Lower leg skin (tissue), 4 donors: ENCODE data around the gene PKM. TPM values are rescaled to one million over a fixed set of nuclear protein-coding genes. Genes with fewer than 3 reads are reported as not detected.

Experiments used
- DNase-seq, 2 donors: peaks; one replicate each; pipeline ENCODE4 v3.0.0-alpha.2; 2019; ENCODE audit warnings: low spot score in 2 of 2
- H3K4me3 ChIP-seq: fragments of 200-600 bp; sonication (generic); 2 replicates; pipeline ENCODE4 v1.5.1; 2017; ENCODE audit warnings: mild to moderate bottlenecking, low read depth; ENCODE audit not compliant: poor library complexity, severe bottlenecking
- POLR2A ChIP-seq, 2 donors: fragments of 450-650 bp; IDR thresholded peaks; one replicate each; pipeline ENCODE4 v1.6.1; 2016 to 2017; ENCODE audit warnings: antibody characterized with exemption in 2 of 2, mild to moderate bottlenecking in 1 of 2, moderate library complexity in 1 of 2
- WGBS, 2 donors: methylation state at CpG; one replicate each; pipeline ENCODE4 v1.1.5; 2018; 5-methylcytosine and 5-hydroxymethylcytosine counted together
- intact Hi-C: fragments of 100-400 bp; cut with DNase I; formaldehyde crosslinking; loops from one replicate; pipeline ENCODE4 v1.15.0; 2023; ENCODE audit warnings: low total_unique reads
- total RNA-seq, 4 donors: library from RNA; depleted of rRNA; stranded (reverse); fragments of >200 nt; gene quantifications; one replicate each; pipeline ENCODE4 v1.1.0, GENCODE V29; 2016
- TF ChIP-seq, protein P1 (sequence below), 3 donors: fragments of 450-650 bp; IDR thresholded peaks; one replicate each; pipeline ENCODE4 v1.5.1; 2016; ENCODE audit warnings: antibody characterized with exemption in 3 of 3, mild to moderate bottlenecking in 3 of 3, moderate library complexity in 2 of 3

The PKM gene
- total RNA-seq, 4 donors from 2014 or later = 266 to 433 (median 367) TPM

DNA sequence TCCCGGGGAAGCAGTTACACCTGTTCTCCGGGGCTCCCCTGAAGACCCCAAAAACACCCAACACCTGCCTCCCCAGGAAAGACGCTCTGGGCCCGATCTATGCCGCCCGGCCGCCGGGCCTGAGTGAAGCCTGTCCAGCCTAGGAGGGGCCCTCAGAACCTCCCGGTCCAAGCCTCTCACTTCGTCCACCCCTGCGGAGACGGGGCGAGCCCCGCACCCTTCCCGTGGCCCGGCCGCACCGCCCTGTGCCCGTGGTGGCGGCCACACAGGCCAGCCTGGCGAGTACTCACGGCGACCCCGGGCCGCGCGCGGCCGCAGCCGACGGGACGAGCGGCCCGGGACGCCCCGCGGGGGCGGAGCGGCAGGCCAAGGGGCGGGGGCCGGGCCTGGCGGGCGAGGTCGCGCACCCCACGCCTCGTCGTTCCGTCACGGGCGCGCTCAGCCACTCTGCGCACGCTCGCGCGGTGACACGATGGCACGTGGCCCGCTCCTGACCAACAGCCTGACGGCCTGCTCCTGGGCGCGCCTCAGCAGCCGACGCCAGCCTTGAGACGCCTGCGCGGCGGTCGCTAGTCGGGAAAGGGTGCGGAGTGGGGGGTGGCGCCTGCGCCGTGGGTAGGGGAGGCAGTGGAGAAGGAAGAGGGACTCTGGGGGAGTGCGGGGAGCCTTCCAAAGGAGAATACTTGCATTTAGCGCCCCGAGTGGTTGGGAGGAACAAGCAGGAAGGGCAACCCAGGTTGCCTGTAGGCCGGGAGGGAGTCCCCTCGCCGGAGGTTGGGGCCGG is 41.4 kb upstream of the PKM start, which contains the start of gene PARP6:
PARP6 (minus strand) TSS at position 342 of the 784 bp plus-strand sequence. CDS start 5,077 bp downstream, outside the sequence.
- no peak for TF ChIP-seq POLR2A (IDR thresholded peaks at IDR 0.05)
- TF ChIP-seq, protein P1, sequence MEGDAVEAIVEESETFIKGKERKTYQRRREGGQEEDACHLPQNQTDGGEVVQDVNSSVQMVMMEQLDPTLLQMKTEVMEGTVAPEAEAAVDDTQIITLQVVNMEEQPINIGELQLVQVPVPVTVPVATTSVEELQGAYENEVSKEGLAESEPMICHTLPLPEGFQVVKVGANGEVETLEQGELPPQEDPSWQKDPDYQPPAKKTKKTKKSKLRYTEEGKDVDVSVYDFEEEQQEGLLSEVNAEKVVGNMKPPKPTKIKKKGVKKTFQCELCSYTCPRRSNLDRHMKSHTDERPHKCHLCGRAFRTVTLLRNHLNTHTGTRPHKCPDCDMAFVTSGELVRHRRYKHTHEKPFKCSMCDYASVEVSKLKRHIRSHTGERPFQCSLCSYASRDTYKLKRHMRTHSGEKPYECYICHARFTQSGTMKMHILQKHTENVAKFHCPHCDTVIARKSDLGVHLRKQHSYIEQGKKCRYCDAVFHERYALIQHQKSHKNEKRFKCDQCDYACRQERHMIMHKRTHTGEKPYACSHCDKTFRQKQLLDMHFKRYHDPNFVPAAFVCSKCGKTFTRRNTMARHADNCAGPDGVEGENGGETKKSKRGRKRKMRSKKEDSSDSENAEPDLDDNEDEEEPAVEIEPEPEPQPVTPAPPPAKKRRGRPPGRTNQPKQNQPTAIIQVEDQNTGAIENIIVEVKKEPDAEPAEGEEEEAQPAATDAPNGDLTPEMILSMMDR (IDR thresholded peaks at IDR 0.05) = no peak
- DNase-seq = peak; percentile 97 to 100
- peak within 1 kb of the TSS; percentile 88 for H3K4me3 ChIP-seq
- intact Hi-C loops = loop anchor here (10.0 kb wide), 1 partner anchor 68 kb away; no protein-coding TSS in a partner anchor
- WGBS, 2 donors = 0% methylated on average over 54 to 69 of the region's 82 CpGs

DNA sequence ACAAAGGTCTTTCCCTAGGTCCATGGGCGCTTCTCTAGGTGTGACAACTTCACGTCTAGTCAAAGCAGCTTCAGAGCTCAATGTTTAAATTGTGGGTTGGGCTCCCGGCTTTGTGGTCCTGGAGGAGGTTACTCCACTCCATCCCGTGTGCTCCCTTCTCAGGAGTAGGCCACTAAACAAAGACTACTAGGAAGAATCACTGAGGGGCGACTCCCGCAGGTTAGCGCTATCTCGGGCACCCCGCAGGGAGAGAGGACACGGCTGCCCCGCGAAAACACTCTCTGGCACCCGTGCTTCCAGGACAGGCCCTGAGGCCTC is 40.9 kb upstream of the PKM start:
- H3K4me3 ChIP-seq = peak overlapping the region; percentile 88
- intact Hi-C loops = loop anchor here (10.0 kb wide), 1 partner anchor 67 kb away; no protein-coding TSS in a partner anchor
- peak in 1 of 2 donors; percentile 21 for DNase-seq
- 2 to 5% methylated on average over 3 to 13 of the region's 13 CpGs for WGBS, 2 donors
- no peak for TF ChIP-seq POLR2A (IDR thresholded peaks at IDR 0.05)
- TF ChIP-seq, protein P1 (IDR thresholded peaks at IDR 0.05) = no peak

DNA sequence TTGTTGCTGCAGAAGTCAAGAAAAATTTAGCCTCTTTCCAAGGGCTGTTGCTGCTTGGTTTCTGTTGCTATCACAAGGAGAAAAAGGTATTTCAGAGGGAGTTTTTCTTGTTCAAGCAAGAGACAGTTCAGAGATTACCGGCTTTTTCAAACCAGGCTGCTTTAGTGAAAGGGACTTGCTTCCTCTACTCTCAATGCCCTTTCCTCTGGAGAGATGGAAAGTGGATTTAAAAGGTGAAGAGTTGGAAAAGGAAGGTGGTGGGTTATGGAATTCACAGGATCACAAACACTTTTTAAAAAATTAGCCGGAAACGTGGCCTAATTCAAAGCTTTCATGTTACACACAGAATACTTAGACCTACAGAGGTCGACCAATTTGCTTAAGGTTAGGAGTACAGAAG is 40.2 kb upstream of the PKM start:
- TF ChIP-seq, protein P1 (IDR thresholded peaks at IDR 0.05) = no peak
- no peak for TF ChIP-seq POLR2A (IDR thresholded peaks at IDR 0.05)
- 73 to 76% methylated on average over 4 of the region's 4 CpGs for WGBS, 2 donors
- DNase-seq = no peak
- intact Hi-C loops = loop anchor here (10.0 kb wide), 1 partner anchor 66 kb away; no protein-coding TSS in a partner anchor
- H3K4me3 ChIP-seq = no peak overlapping the region

DNA sequence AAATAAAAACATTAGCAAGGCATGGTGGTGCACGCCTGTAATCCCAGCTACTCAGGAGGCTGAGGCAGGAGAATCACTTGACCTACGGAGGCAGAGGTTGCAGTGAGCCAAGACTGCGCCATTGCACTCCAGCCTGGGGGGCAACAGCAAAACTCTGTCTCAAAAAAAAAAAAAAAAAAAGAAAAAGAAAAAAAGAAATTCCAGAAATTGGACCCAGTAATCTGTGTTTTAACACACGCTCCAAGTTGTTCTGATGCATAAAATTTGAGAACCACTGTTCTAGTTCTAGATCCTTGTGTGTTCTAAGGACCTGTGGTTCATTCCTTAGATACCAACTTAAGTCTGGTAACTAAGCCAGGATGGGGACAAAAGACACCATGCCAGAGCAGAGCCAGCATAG is 38.7 kb upstream of the PKM start:
- intact Hi-C loops = loop anchor here (10.0 kb wide), 1 partner anchor 65 kb away; no protein-coding TSS in a partner anchor
- WGBS, 2 donors = 87 to 95% methylated on average over 4 of the region's 4 CpGs
- TF ChIP-seq POLR2A (IDR thresholded peaks at IDR 0.05) = no peak
- TF ChIP-seq, protein P1 (IDR thresholded peaks at IDR 0.05) = no peak

DNA sequence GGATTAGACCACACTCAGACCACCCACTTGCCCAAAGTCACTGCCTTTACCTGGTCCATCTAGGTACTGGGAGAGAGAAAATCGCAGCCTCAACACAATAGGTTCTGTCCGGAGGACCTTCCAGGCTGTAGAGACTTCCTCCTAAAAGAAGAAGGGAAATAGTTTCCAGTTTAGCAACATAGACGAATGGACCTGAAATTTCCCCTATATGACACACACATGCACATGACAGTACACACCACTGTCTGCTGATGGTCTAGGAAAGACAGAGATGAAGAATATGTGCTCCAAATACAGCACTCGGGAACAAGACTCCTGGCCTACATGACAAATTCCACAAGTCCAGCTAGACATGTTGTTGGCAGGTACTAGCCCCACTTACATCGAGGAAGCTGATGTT is 34.0 kb upstream of the PKM start:
- H3K4me3 ChIP-seq = no peak overlapping the region
- WGBS, 2 donors = 94 to 96% methylated on average over 5 of the region's 5 CpGs
- TF ChIP-seq, protein P1 (IDR thresholded peaks at IDR 0.05) = no peak
- TF ChIP-seq POLR2A (IDR thresholded peaks at IDR 0.05) = no peak
- no peak for DNase-seq
- intact Hi-C loops = no loop called here

More for the DNA sequence above, 38.7 kb upstream of the PKM start:
- DNase-seq = no peak
- no peak overlapping the region for H3K4me3 ChIP-seq
